ENCODE data around the gene MRPS6.

The MRPS6 gene

DNA sequence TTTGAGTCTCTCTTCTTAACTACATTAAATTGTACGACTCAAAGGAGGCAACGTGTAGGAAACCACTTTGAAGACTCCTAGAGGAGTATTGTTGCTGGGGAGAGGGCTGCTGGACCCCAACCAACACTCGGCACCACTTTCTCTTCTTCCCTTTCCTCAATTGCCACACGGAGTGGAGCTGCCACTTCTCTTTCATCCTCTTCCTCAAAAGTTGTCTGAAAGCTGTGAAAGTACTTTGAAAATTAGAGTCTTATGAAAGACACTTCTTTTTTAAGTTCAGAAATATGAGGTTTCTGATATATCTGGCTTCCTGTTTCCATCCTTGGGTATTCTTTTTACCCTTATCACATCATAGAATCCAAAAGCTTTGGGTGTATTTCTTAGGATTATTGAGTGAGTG, 59.5 kb downstream of the MRPS6 start:
- no peak for DNase-seq (ENCODE audit: low spot score)

DNA sequence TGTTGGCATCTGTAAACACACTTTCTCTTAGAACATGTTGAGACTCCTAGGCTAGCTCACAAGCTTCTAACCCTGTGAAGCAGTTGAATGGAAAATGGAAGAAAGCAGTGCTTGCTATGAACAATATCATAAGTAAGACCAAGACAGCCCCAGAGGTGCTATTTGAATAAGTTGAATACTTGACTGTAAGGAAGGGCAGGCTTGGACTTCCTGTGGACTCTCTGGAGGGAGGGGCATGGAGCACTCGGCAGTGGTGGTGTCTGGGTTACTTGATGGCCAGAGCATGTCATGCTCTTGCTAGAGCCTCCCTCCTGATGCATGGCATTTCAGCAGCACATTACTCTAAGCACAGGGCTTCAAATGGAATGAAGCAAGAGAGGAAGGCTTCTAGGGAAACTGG, 60.0 kb downstream of the MRPS6 start:
- no peak for DNase-seq (ENCODE audit: low spot score)

DNA sequence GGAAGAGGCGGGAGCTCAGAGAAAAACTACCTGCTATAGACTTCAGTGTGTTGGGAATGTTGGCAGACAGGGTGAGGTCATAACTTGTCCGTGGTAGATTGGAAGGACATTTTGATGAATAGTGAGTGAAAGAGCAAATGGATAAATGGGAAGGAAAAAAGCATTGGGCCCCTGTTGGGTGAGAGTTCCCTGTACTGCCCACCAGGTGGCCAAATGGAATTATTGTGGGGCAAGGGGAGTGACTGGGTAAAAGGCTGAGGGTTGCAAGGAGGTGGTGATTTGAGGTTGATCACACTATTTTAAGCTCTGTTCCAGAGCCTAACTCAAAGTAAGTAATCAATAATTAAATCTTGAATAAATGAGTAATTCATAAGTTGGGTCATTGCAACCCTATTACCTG, 60.4 kb downstream of the MRPS6 start:
- no peak for DNase-seq (ENCODE audit: low spot score)

GRCh38 chr21:34135330-34135729, 62.0 kb downstream of the MRPS6 start:
- no peak for DNase-seq (ENCODE audit: low spot score)

DNA sequence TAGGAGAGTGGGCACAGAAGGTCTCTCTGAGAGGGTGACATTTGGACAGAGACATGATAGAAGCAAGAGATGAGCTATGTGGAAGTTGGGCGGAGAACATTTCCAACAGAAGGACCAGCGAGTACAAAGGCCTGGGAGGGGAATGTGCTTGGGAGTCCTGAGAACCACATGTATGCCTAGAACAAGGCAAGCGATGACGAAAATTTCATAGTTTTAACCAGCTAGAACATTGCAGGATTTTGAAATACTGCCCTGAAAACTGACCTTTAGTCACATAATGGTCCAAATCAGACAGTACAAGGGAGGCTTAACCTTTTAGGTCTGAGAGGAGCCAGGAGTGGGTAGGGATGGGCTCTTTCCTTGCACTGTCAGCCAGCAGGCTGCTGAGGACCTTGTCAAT, 68.0 kb downstream of the MRPS6 start:
- no peak for DNase-seq (ENCODE audit: low spot score)

- no peak for DNase-seq (ENCODE audit: low spot score)
Observed at GRCh38 chr21:34143685-34144182, 70.4 kb downstream of the MRPS6 start.

DNA sequence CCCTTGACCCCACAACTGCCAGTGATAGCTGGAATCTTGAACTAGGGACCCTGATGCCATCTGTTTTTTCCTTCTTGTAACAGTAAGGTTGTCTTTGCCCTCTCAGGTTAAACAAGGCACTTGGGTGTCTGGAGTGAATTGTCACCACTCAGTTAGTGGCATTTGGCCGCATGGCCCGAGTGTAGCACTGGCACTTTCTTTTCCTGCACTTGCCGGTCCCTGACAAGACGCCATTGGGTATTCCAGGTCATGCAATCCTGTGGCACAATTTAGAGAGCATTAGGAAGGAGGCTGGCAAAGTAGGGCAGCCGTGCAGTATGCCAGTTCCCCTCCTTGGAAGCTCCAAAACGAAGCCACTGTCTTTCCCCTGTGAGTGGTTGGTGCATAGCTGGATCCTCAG, 70.8 kb downstream of the MRPS6 start:
- DNase-seq (ENCODE audit: low spot score), result no peak

GRCh38 chr21:34147792-34148418, 74.5 kb downstream of the MRPS6 start:
- peak; percentile 32 for DNase-seq (ENCODE audit: low spot score)

GRCh38 chr21:34148419-34148804, 75.0 kb downstream of the MRPS6 start:
- DNase-seq (ENCODE audit: low spot score), result peak; percentile 32

GRCh38 chr21:34148826-34149558, 75.6 kb downstream of the MRPS6 start:
- DNase-seq (ENCODE audit: low spot score), result no peak

- no peak for DNase-seq (ENCODE audit: low spot score)
Observed at GRCh38 chr21:34152500-34152899, 79.1 kb downstream of the MRPS6 start.

GRCh38 chr21:34154878-34155277, 81.5 kb downstream of the MRPS6 start:
- no peak for DNase-seq (ENCODE audit: low spot score)

GRCh38 chr21:34156957-34157356, 83.6 kb downstream of the MRPS6 start:
- DNase-seq (ENCODE audit: low spot score), result no peak

- DNase-seq (ENCODE audit: low spot score), result no peak
Observed at GRCh38 chr21:34157521-34157920, 84.1 kb downstream of the MRPS6 start.

- DNase-seq (ENCODE audit: low spot score), result no peak
Observed at GRCh38 chr21:34158866-34159835, 85.8 kb downstream of the MRPS6 start.

DNA sequence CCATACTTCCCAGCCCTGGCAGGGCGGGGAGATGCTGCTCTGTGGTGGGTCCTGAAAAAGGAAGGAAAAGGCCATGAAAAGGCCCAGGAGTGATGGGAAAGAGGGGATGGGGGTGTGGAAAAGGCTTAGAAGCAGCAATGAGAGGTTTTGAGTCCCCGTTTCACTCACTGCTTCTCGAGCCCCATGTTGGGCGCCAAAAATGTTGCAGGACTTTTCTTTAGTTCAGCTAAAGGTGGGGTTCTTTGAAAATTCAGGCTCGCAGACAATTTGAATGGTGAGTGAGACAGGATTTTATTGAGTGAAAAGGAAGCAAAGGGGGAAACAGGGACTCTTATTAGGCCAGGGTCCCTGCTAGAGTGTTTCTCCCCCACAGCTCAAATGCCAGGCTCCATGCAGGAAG, 93.1 kb downstream of the MRPS6 start:
- no peak for DNase-seq (ENCODE audit: low spot score)

DNA sequence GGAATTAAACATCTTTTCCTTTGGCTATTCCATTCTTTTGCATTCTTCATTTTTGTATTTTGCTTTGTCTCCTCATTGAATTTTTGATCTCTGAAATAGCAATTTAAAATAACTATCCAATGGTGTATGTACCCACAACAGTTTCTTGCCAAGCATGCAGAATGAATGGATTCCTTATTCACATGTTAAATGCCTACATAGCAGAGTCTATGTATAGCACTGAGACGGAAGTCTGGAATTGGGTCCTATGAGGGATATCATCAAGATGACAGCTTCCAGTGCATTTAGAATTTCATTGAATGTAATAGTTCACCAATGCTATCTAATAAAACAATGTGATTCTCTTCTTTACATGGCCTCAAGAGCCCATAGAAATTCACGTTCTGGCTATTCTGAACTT, 97.5 kb downstream of the MRPS6 start:
- no peak for DNase-seq (ENCODE audit: low spot score)

DNA sequence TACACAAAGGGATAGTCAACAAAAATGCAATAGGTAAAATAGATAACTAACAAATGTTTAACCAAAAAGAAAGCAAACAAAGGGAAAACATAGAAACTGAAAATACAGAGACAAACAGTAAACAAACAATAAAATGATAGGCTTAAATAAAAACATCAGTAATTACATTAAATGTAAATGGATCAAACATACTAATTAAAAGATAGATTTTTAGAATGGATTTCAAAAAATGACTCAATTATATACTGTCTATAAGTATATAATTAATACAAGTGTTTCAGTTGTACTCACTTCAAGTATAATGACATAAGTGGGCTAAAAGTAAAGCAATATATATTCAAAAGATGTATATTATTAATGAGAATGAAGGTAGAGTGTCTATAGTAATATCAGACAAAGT, 101.1 kb downstream of the MRPS6 start:
- DNase-seq (ENCODE audit: low spot score), result no peak

- DNase-seq (ENCODE audit: low spot score), result no peak
Observed at GRCh38 chr21:34176448-34176847, 103.1 kb downstream of the MRPS6 start.

DNA sequence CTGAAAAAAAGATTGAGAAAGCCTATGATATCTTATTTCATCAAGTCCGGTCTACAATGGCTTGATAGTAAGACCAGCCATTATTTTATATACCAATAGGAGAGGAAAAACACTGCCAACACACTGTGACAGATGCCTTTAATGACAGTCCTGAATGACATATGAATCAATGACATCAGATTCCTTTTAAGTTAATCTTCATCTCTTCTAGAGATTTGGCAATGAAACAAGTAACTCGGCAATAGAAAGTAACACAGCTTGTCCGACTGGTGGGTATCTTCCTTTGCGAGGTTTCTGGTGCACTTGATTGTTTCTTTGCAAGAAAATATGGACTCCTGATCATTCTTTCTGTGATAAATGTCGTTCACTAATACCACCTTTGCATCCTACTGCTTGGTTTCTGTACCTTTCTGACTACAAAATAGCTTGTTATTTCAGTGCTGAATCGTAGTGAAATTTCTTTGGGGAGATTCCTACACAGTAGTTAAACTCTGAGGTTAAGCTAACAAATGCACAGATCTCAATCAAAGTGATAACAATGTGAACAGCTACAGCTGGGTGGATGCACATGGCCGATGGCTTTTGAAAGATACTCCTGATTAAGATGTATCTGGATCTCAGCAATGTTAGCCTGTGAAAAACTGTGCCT, 104.7 kb downstream of the MRPS6 start:
- no peak for DNase-seq (ENCODE audit: low spot score)

DNA sequence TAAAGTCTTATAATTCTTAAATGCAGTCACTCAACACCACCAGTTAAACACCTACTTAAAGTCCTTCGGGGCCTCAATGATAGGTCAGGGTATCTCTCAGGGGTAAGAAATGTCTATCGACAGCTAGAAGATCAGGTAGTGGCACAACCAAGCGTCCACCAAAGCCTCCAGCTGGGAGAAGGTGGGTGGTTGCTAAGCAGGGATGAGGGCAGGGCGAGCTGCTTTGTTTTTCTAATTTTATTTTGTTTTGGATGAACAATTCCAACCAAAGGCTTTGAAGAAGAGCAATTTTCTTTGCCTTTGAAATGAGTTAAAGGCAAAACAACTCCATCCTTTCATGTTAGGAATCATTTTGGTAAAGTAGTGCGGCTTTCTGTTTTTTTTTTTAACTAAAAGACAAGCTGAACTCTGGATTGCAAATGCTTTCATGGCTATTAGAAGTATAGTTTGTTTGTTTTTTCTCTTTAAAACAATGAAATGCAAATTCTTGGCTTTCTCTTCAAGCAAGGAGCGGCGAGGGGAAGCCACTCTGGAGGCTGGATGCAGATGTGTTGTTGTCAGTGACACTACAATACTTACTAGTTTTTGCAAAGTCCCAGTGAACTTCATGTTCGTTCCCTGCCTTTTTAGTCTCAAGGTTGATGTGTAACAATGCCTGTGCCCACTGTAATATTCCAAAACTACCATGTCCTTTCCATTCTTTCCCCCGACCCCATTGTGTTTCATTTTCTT, 106.0 kb downstream of the MRPS6 start:
- DNase-seq (ENCODE audit: low spot score), result no peak
